Stimulated activated CD4-positive, alpha-beta T cell treated with anti-CD3 and anti-CD28 coated beads, Interleukin-12 subunit alpha, Interleukin-12 subunit beta, amount 100 ng/mL, for 24 hours (primary cell): ENCODE results near the gene COL15A1.

Experiments
- DNase-seq, 2 experiments: peaks; one replicate each; pipeline ENCODE4 v3.0.0-alpha.2; 2020; ENCODE audit warnings: low read depth in 2 of 2

Gene COL15A1

DNA sequence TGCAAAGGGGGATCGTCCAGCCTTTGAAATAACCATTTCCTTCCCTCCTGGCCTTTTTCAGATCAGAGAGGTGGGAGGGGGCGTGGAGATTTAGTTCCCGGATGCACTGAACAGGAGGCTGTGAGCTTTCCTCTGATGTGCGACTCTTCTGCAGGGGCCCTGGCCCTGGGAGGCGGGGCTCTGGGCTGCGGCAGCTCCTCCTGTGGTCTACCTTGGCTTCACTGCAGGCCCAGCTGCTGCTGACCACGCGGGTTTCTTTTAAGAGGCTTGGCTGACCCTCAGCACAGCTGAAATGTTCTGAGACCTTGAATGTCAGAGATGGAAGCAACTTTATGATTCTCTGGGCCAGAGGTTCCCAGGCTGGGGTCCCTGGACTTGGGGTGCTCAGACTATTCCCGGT lies 27.0 kb upstream of the COL15A1 start:
- DNase-seq: no peak

DNA sequence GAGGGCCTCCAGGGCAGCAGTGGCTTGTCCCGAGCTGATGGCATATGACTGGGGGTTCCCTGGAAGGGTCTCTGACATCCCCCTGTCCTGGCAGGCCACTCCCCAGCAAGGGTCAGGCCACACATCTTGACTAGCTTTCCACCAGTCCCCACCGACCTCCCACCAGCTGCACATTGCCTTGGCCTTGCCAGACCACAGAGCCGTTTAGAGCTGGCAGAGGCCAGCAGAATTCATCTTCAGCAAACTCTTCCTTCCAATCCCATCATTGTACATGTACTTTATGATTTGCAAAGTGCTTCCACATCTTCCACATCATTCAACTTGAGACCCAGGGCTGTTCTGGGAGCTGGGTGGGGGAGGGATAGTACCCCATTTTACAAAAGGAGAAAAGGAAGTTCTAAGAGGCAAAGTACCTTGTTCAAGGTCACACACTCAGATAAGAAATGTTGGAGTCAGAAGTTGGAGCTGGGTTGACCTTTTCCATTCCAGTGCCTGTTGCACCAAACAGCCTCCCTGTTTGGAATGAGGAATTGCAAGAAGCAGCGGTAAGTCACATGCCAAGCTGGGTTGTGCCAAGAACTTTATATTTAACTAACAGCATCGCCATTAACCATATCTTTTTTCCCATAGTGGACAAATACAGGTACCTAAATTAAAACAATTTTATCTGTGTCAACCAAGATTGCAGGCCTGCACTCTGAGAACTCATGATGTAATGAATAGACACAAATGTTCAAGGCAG lies 25.8 kb upstream of the COL15A1 start:
- DNase-seq: no peak

DNA sequence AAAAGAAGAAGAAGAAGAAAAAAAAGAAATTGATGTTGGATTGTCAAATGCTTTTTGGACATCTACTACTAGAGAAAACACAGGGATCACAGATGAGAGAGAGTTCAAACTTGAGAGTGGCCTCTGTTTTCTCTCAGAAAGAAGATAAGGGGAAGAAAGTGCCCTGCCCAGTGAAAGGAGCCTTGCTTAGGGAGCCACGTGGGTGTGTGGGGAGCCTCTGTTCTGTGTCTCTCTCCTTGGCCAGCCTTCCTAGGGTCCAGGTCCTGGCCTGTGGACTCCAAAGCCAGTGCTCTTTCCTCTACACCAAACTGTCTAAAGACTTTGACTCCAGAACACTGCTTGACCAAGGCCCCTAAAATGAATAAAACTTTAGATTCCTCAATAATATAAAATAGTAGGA lies 22.0 kb upstream of the COL15A1 start:
- no peak for DNase-seq

DNA sequence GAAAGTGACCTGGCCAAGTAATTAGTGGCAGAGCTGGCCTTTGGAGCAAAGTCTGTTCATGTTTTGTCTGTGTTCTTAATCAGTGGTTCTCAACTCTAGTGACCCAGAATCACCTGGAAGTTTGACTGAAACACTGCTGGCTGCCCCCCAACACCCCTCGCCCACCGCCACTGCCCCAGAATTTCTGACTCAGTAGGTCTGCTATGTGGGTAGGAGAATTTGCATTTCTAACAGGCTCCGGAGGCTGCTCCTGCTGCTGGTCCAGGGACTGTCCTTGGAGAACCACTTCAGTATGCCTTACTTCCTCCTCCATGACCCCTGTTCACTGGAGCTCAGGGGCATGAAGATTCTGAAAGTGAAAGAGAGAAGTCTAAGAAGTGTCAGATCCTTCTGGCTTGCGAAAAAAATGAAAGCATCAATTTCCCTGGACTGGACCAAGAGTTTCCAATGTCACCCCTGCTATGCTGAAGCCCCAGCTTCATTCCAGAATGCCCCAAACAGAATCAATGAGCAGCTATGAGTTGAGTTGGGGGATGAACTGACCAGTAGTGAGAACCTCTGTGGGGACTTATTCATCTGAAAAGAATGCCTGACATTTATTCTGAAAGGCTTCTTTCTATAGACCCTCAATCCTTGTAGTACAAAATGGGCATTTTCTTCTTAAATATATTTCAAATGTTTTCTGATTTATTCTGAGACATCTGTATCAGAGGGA lies 20.8 kb upstream of the COL15A1 start:
- DNase-seq: no peak

DNA sequence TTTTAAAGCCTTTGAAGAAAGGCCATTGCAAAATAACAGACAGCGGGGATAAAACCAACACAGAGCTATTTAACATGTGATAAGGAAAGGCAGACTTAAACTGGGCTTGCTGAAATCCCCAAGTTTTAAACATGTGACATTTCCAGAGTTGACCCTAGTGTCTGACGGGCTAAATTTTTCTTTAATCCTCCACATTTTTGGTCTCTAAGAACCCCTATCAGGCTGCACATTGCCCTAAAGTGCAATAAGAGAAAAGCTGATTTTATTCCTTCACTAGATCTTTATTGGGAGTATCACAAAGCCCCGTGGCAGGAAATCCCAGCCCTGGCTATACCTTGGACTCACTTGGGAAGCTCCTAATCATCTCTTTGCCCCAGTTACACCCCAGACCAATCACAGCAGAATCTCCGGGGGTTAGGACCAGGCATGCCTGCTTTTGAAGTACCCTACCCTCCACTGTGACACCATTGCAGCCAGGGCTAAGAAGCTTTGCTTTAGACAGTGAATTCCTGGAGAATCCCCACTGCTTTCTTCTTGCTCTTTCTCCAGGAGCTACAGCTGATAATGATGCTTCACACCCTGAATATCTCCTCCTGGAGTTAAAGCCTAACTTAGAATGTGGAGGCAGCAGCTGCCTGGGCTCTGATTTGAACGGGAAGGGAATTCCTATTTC lies 20.1 kb upstream of the COL15A1 start:
- no peak for DNase-seq

DNA sequence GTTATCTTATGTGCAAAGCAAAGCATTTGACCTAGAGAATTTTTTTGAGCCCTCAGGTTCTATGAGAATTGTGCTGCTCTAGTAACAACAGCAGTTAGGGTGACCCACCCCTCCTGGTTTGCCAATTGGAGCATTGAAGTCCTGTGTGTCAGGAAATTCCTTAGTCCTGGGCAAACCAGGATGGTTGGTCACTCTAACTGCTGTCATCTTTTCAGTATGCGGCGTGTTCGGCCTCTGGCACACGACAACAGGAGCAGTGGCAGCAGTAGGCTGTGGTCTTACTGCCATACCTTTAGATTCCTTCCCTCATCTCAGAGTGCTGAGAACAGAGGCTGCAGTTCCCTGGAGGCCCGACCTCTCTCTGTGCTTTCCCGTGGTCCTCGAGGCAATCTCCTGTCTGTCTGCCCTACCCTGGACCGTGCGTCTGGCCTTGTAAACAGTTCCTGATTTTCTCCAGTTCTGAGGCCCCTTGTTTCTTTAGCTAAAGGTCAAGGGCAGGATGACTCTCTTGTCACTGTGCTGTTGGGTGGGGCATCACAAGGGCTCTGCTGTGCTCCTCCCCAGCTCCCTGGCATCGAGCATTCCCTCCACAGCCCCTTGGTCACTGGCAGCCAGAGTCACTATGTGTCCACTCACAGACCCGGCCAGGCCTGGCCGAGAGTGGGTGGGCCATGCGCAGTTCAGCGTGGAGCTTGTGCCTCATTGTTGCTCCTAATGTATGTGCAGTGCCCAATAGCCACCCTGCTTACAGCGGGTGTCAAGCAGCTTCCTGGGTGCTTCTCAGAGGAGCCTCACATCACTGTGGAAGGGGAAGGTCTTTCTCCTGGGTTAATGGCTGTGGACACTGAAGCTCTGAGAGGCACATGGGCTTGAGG lies 18.5 kb upstream of the COL15A1 start:
- no peak for DNase-seq

DNA sequence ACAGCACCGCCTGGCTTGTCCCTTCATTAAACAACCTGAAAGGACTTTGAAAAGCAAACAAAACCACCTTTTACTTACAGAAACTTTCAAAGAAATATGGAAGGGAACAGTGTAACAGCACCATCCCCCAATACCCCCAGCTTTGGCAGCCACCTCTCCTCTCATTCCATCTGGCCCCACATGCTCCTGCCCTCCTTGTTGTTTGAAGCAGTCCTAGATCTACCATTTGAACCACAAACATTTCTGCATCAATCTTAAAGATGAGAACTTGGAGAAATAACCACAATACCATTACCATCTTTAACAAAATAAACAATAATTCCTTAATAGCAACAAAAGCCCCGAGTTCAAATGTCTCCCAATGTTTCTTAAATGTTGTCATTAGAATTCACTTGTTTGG lies 17.8 kb upstream of the COL15A1 start:
- DNase-seq: no peak

DNA sequence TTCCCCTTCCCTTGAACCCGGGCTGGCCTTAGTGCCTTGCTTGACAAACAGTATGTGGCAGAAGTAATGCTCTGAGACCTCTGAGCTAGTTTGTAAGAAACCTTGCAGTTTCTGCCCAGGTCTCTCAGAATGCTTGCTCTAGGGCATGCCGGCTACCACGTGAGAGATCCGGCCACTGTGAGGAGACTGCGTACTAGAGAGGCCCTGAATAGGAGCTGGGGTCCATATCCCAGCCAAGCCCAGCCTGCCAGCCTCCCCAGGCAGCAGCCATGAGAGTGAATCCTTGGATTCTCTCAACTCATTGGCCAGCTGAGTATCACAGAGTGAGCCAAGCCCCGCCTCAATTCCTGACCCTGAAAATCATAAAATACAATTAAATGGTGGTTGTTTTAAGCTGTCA lies 16.0 kb upstream of the COL15A1 start:
- no peak for DNase-seq

DNA sequence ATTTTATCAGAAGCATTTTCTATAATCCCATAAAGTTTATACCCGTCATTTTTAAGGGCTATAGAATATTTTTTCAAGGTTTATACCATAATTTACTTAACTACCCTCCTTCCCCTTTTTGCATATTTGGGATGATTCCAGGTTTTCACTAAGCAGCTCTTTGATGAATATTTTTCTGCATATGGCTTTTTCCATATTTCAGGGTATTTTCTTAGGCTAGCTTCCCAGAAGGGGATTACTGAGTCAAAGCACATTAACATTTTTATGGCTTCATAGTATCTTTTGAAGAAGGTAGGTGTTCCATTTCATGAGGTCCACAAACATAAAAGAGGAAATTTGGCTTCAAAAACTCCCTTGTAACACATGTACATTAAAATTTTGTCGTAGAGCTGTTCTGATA lies 14.6 kb upstream of the COL15A1 start:
- DNase-seq: no peak

DNA sequence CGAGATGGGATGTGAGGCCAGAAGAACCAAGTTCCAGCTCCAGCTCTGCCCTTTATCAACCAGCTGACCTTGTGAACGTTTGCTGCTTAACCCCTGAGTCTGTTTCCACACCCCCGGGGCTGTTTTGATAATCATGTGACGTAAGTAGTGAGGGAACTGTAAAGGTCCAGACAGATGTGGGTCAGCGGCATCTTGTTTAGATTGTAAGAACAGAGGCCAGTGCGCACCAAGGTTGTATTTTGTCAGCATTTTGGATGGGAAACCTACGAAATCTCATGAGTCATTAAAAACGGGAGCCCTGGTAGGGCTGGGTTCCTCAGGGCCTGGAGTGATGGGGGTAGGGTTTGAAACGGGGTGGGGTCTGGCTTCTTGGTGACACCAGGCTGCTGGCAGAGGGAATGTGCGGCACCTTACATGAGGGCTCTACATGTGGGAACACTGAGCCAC lies 13.8 kb upstream of the COL15A1 start:
- no peak for DNase-seq

DNA sequence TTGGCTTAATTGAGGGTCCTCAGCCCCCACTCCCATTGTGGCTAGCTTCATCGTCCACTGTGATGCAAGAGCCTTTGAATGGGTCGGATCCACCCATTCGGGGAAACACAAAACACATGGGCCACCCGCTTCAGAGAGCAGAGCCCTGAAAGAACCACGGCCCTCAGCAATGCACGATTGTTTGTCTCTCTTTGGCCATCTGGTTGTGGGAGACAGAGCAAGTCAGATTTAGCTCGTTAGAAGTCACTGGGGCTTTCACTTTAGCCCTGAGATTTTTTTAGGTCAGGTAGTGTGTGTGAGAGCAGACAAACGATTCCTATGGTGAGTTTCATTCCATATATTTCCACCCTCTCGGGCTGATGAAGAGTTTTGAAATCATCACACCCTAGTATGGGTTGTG lies 12.9 kb upstream of the COL15A1 start:
- DNase-seq: no peak

DNA sequence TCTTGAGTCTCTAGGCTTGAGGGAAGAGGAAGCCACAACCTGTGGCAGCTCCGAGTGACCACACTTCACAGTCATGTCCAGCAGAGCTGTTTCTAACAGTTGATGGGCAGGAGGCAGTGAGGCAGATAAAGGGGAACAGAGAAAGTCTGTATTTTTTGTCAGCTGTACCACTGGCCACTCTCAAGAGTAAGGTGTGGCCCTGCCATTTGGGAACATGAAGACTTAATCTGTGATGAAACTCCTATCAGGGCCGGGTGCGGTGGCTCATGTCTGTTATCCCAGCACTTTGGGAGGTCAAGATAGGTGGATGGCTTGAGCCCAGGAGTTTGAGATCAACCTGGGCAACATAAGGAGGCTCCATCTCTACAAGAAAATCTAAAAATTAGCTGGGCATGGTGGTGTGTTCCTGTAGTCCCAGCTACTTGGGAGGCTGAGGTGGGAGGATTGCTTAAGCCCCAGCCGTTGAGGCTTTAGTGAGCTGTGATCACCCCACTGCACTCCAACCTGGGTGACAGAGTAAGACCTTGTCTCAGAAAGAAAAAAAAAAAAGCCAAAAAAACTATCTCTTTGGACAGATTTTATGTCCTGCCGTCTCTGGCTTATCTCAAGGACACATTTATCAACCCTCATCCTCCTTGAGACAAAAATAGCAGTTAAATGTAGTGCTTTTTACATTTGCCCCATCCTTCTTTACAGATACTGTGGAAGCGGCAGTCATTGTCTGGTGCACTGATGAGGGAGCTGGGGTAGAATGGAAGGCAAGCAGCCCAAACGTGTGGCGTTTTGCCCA lies 11.9 kb upstream of the COL15A1 start:
- no peak for DNase-seq

DNA sequence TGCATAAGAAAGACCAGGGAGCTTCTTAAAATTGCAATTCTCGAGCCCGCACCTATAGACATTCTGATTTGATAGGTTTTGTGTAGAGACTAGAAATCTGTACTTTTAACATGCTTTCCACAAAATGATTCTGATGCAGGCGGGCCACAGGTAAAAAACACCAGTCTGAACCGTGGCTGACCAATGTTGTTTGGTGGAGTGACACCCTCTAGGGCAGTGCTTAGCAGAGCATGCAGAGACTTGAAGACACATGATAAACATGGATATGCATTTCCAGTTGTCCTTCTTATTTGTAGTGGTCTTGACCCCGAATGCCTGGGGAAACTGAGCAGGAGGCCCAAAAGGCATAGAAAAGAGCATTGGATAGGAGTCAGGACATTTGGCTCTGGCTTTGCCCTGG lies 10.5 kb upstream of the COL15A1 start:
- no peak for DNase-seq

DNA sequence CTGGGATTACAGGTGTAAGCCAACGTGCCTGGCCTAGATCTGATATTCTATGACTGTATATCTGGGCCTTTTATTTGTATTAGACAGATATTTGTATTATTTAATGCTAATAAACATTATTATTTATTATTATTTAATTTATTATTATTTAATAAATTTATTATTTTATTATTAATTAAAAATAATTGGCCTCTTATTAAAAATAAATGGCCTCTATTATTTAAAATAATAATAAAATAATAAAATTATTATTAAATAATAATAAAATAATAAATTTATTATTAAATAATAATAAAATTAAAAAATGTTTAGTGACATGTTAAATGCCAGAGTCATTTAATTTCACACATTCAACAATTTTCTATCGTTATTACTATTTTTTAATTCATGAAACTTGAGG lies 9.8 kb upstream of the COL15A1 start:
- no peak for DNase-seq

DNA sequence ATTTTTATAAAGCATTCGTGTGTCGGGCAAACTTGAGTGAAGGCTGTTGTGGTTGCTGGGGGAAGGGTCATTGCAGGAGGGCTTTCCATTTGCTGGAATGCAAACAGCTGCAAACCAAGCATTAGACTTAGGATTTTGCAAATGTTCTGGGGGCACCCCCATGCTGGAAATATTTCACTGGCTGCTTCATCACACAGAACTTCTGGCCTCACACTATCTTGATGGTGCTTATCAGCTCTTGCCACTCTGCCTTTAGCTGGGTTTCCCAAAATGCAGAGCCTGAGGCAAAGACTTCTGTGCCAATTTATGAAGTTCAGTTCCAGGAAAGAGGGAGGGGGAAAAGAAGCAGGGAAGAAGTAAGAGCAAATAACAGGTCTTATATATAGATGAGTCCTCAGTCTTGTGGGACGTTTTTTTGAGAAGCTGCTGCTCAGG lies 8.6 kb upstream of the COL15A1 start:
- no peak for DNase-seq

DNA sequence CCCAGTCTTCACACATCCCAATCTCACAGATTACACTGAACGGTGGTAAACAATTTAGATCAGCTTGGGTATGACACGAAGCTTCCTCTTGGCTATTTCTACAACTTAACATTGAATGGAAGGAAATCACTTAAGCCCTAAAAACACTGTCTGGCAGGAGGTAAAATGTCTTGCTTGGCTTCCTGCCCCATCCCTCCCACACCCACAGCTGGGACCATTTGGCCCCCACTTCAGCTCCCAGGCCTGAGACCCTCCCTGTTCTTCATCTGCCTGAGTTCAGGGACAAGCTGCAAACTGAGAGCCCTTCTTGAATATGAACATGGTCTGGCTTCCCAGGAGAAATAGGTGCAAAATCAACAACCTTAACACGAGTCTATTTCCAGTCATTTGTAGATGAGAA lies 3.4 kb upstream of the COL15A1 start:
- no peak for DNase-seq

DNA sequence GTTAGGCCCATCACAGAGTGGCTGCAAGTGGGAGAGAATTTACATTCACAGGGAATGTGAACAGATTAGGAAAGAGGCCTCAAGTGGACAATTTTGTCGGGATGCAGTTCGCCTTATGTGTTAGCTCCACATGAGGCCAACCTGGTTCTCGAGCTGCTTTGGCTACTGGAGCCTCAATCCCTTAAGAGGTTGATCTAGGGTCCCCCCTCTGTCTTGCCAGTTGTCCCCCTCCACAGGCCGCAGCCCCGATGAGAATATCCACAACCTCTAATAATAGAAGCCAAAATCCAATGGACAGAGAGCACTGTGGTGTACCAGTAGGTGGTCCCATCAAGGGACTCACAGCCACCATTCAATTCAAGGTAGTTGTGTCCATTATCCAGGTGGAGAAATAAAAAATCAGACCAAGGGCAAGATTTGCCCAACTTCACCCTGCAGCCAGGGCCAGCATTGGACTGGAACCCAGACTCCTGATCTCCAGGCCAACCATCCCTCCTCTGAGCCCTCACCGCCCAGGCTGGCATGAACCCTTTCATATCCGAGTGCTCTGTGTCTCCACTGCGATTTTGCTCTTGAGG lies 1.7 kb upstream of the COL15A1 start:
- no peak for DNase-seq

DNA sequence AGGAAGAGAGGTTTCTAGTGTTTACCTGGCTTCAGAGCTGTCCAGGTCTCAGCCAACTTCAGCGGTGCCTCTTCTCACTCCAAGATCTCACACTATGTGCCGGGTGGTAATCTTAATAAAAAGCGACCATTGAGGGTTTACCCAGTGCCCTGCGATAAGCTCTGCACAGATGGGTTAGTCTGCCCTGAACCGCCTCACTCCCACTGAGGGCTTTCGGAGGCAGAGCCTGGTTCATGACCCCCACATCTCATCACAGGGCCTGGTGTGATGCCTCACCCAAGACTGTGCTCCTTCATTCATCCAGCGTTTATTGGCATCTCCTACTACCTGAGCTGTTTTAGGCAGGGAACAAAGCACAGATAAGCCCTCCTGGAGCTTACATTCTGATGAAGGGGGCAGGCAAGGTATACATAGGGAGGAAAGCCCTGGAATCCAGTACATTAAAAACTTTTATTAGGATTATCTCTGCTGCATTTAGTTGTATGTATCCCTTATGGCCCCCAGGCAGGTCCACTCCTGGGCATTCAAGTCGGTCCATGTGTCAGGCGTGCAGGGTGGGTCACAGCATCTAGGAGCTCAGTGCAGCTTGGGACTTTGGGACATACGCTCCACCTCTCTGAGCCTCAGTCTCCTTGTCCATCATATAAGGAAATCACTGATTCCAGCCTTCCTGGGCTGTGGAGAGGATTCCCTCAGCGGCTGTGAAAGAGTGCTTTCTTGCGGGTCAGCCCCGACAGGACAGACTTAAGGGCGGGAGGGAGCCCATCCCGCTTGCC lies 613 bp upstream of the COL15A1 start:
- no peak for DNase-seq

DNA sequence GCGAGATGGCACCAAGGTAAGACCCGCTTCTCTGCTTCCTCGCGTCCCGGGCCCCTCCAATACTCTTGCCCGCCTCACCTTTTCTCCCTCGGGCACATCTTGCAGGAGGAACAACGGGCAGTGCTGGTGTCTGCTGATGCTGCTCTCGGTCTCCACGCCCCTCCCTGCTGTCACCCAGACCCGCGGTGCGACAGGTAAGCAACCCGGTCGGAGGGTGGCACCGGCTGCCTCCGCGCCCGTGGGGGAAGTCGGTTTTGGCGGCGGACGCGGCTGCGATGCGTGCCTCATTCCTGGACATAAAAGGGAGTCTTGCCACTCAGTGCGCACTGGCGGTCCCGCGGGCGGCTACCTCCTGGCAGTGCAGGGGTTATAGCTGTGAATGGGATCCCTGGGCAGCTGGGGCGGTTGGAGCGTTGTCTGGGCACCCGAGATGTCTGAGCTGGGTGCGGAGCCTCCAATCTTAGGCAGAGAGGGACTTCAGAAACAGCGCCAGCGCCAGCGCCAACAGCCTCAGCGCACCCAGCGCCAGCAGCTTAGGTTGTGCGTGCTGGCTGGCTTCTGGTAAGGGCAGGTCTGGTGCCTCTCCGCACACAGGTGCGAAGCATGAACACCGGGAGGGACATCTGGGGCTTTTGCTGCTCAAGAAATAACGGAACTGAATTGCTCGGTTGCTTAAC lies 488 bp downstream of the COL15A1 start:
- DNase-seq: no peak

DNA sequence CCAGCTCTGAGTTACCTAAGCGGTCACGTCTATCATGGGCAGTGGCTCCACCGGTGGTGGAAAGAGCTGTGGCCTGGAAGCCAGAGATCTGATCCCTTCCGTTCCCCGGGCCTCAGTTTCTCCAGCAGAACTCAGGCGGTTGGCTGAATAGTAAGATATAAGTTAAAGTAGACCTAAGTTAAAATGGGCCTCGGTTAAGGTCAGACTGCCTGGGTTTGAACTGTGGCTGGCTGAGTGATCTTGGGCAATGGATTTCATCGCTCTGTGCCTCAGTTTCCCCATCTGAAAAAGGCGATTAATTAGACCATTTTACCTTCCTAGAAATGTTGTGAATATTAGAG lies 997 bp downstream of the COL15A1 start:
- no peak for DNase-seq
